ENCODE data around the gene CTSZ.

CTSZ gene

GRCh38 chr20:59032023-59032712, 25.1 kb upstream of the CTSZ start, which contains the start of gene ATP5F1E:
Gene ATP5F1E, minus strand, starts transcription at chr20:59032335. Its CDS starts 84 bp downstream, at chr20:59032251.
- peak; percentile 62 for DNase-seq (ENCODE audit: low read depth)
- peak within 1 kb of the TSS; percentile 75 for H3K4me3 ChIP-seq (ENCODE audit: control insufficient read depth, low read depth, low read length)
- no peak for TF ChIP-seq CTCF (IDR thresholded peaks at IDR 0.05; ENCODE audit: control insufficient read depth, insufficient read depth, low read depth, low read length, missing control alignments)

GRCh38 chr20:59031564-59032022, 24.5 kb upstream of the CTSZ start:
- DNase-seq (ENCODE audit: low read depth): no peak
- no peak for TF ChIP-seq CTCF (IDR thresholded peaks at IDR 0.05; ENCODE audit: control insufficient read depth, insufficient read depth, low read depth, low read length, missing control alignments)
- H3K4me3 ChIP-seq (ENCODE audit: control insufficient read depth, low read depth, low read length): peak overlapping the region; percentile 75

- peak overlapping the region; percentile 75 for H3K4me3 ChIP-seq (ENCODE audit: control insufficient read depth, low read depth, low read length)
- no peak for TF ChIP-seq CTCF (IDR thresholded peaks at IDR 0.05; ENCODE audit: control insufficient read depth, insufficient read depth, low read depth, low read length, missing control alignments)
- DNase-seq (ENCODE audit: low read depth): no peak
Observed at GRCh38 chr20:59030911-59031563, 24.0 kb upstream of the CTSZ start.

- H3K4me3 ChIP-seq (ENCODE audit: control insufficient read depth, low read depth, low read length): no peak overlapping the region
- no peak for TF ChIP-seq CTCF (IDR thresholded peaks at IDR 0.05; ENCODE audit: control insufficient read depth, insufficient read depth, low read depth, low read length, missing control alignments)
- DNase-seq (ENCODE audit: low read depth): no peak
Observed at GRCh38 chr20:59028812-59029211, 21.8 kb upstream of the CTSZ start.

GRCh38 chr20:59027741-59028320, 20.8 kb upstream of the CTSZ start:
- no peak for TF ChIP-seq CTCF (IDR thresholded peaks at IDR 0.05; ENCODE audit: control insufficient read depth, insufficient read depth, low read depth, low read length, missing control alignments)
- no peak overlapping the region for H3K4me3 ChIP-seq (ENCODE audit: control insufficient read depth, low read depth, low read length)
- peak; percentile 56 for DNase-seq (ENCODE audit: low read depth)

- no peak for DNase-seq (ENCODE audit: low read depth)
- no peak for TF ChIP-seq CTCF (IDR thresholded peaks at IDR 0.05; ENCODE audit: control insufficient read depth, insufficient read depth, low read depth, low read length, missing control alignments)
- no peak overlapping the region for H3K4me3 ChIP-seq (ENCODE audit: control insufficient read depth, low read depth, low read length)
Observed at GRCh38 chr20:59026904-59027740, 20.1 kb upstream of the CTSZ start.

All from AG09309 (cell line).